ENCODE measurements around the gene HDAC4.

The HDAC4 gene

DNA sequence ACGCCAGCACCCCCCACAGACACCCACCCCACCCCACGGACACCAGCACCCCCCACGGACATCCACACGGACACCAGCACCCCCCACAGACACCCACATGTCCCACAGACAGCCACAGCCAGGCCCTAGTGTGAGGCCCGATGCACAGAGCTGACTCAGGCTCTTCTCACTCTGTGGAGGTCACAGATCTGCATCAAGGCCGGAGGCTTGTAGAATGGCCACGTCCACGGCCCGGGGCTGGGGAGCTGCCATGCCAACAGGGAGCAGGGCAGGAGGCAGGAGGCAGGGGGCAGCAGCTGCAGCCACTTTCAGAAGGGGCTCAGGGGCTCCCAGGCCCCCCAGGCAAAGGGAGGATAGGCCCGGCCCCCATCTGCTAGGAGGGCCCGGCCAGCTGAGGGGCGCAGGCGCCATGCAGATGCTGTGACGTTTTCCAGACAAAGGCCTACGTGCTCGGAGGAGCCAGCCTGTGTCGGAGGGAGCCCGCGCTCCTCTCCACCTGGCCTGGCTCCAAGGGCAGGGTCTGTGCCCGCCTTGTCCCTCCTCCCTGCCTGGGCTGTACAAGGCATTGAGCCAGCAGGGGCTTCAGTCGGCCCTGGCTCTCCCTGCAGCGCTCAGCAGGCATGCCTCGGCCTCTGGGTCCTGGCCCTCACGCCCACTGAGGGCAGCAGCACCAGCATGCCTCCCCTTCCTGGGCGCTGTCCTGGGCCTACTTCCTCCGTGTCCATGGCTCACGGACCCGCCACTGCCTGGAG, 304.0 kb downstream of the HDAC4 start:
- Histone ChIP-seq H3K9me3 (ENCODE audit: insufficient read depth, low read depth, low read length) (no peaks in the 10 kb centered on the region), H3K4me3 (ENCODE audit: low read length) (no peak overlapping the region), H3K9ac (ENCODE audit: low read depth, low read length) (no peak overlapping the region), H3K36me3 (ENCODE audit: insufficient read depth, low read length) (0 out of 2 replicates have a peak, but pooled peaks cover 14% of the 10 kb centered on the region), H3K27me3 (ENCODE audit: insufficient read depth, low read length) (no peaks in the 10 kb centered on the region), H3K27ac (ENCODE audit: low read depth, low read length) (no peak overlapping the region), H3K4me1 (ENCODE audit: insufficient read depth, low read length) (no peaks in the 10 kb centered on the region)
- 94% methylated on average over 27 of the region's 28 CpGs for WGBS

DNA sequence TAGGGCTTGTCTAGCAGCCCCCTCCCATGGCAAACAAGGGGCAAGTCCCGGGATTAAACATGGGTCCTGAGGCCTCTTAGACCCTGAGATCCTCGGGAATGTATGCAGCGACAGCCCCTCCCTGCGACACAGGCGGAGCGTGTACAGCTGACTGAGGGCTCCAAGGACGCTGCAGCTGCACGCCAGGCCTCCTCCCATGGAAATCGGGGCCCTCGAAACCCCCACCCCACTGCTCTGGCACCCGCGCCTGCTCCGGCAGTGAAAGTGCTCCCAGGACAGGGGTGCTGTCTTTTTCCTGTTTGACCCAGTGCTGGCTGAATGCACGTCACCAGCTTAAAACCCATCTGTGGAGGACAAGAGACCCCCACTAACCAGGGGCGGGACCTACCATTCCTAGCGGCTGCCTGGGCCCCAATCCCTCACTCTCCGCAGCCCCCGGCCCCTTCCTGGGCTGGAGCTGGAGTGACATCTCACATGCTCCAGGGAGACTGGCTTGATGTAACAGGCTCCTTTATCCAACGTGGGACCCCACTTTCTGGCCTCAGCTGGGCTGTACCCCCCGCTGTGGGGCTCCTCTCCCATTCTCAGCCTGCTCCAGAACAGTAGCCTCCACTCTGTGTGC, 305.2 kb downstream of the HDAC4 start:
- Histone ChIP-seq H3K9ac (ENCODE audit: low read depth, low read length) (peak overlapping the region; percentile 5; the same call in 1 of the 2 replicates), H3K4me3 (ENCODE audit: low read length) (no peak overlapping the region), H3K9me3 (ENCODE audit: insufficient read depth, low read depth, low read length) (no peaks in the 10 kb centered on the region), H3K4me1 (ENCODE audit: insufficient read depth, low read length) (no peaks in the 10 kb centered on the region), H3K36me3 (ENCODE audit: insufficient read depth, low read length) (0 out of 2 replicates have a peak, but pooled peaks cover 7% of the 10 kb centered on the region), H3K27me3 (ENCODE audit: insufficient read depth, low read length) (no peaks in the 10 kb centered on the region), H3K27ac (ENCODE audit: low read depth, low read length) (no peak overlapping the region)
- WGBS, result 94% methylated on average over 20 of the region's 20 CpGs

- H3K4me1 ChIP-seq (ENCODE audit: insufficient read depth, low read length), result no peaks in the 10 kb centered on the region
- H3K27me3 ChIP-seq (ENCODE audit: insufficient read depth, low read length), result no peaks in the 10 kb centered on the region
- H3K9ac ChIP-seq (ENCODE audit: low read depth, low read length), result no peak overlapping the region
- WGBS, result 98% methylated on average over 17 of the region's 17 CpGs
- H3K36me3 ChIP-seq (ENCODE audit: insufficient read depth, low read length), result no peaks in the 10 kb centered on the region
- no peak overlapping the region for H3K4me3 ChIP-seq (ENCODE audit: low read length)
- no peaks in the 10 kb centered on the region for H3K9me3 ChIP-seq (ENCODE audit: insufficient read depth, low read depth, low read length)
- no peak overlapping the region for H3K27ac ChIP-seq (ENCODE audit: low read depth, low read length)
Observed at GRCh38 chr2:239094867-239095266, 306.0 kb downstream of the HDAC4 start.

- Histone ChIP-seq H3K9me3 (ENCODE audit: insufficient read depth, low read depth, low read length) (no peaks in the 10 kb centered on the region), H3K27ac (ENCODE audit: low read depth, low read length) (no peak overlapping the region), H3K36me3 (ENCODE audit: insufficient read depth, low read length) (no peaks in the 10 kb centered on the region), H3K27me3 (ENCODE audit: insufficient read depth, low read length) (no peaks in the 10 kb centered on the region), H3K9ac (ENCODE audit: low read depth, low read length) (no peak overlapping the region), H3K4me1 (ENCODE audit: insufficient read depth, low read length) (no peaks in the 10 kb centered on the region), H3K4me3 (ENCODE audit: low read length) (no peak overlapping the region)
- 94% methylated on average over 17 of the region's 17 CpGs for WGBS
Observed at GRCh38 chr2:239093952-239094351, 306.9 kb downstream of the HDAC4 start.

GRCh38 chr2:239093542-239093941, 307.3 kb downstream of the HDAC4 start:
- H3K9me3 ChIP-seq (ENCODE audit: insufficient read depth, low read depth, low read length), result no peaks in the 10 kb centered on the region
- no peaks in the 10 kb centered on the region for H3K27me3 ChIP-seq (ENCODE audit: insufficient read depth, low read length)
- 90% methylated on average over 7 of the region's 7 CpGs for WGBS
- H3K27ac ChIP-seq (ENCODE audit: low read depth, low read length), result no peak overlapping the region
- no peak overlapping the region for H3K4me3 ChIP-seq (ENCODE audit: low read length)
- H3K4me1 ChIP-seq (ENCODE audit: insufficient read depth, low read length), result no peaks in the 10 kb centered on the region
- no peak overlapping the region for H3K9ac ChIP-seq (ENCODE audit: low read depth, low read length)
- no peaks in the 10 kb centered on the region for H3K36me3 ChIP-seq (ENCODE audit: insufficient read depth, low read length)

DNA sequence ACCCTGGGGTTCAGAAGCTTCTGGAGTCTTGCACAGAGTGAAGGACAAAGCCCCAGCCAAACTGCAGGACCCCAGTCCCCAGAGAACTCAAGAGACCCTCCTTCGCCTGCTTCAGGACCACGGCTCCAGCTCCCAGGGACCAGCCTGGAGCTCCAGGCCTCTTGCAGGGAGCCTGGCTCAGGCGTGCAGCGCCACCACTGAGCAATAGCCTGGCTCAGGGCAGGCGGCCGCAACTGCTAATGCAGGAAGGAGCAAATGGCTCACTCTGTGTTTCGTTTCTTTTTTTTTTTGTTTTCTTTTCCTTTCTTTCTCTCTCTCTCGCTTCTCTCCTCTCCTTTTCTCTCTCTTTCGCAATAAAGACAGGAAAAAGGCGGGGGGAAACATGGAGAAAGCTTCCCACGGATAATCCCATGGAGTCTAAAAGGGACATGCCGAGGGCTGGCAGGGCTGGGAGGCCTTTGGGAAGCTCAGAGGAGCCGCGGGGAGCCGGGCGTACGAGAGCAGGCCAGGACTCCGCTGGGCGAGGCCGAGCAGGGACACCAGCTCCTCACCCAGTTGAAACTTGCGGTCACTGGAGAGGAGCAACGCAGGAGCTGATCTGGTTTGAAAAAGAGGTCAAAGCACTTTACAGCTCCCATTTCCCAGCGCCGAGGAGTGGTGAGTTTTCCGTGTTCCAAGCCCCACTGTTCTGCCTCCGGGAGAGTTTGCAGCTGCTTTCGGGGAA, 308.1 kb downstream of the HDAC4 start:
- Histone ChIP-seq H3K9ac (ENCODE audit: low read depth, low read length) (no peak overlapping the region), H3K4me3 (ENCODE audit: low read length) (no peak overlapping the region), H3K4me1 (ENCODE audit: insufficient read depth, low read length) (no peaks in the 10 kb centered on the region), H3K27me3 (ENCODE audit: insufficient read depth, low read length) (no peaks in the 10 kb centered on the region), H3K27ac (ENCODE audit: low read depth, low read length) (no peak overlapping the region), H3K36me3 (ENCODE audit: insufficient read depth, low read length) (0 out of 2 replicates have a peak, but pooled peaks cover 5% of the 10 kb centered on the region), H3K9me3 (ENCODE audit: insufficient read depth, low read depth, low read length) (no peaks in the 10 kb centered on the region)
- WGBS, result 95% methylated on average over 27 of the region's 27 CpGs

DNA sequence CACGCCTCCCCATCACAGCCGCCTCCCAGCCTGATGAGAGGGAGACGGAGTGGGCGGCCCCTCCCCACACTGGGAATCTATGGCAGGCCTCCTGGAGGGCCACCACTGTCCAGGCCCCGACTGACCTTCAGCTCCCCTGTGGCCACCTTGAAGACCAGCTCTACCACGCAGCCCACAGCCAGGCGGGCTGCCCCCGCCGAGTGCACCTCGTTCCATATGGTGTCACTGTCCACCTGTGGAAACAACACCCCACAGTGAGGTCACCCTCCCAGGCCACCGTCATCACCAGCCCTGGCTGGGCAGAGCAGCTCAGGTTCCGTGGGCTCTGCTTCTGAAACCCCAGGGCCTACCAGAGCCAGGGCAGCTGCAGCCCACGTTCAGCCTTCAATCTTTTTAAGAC, 310.9 kb downstream of the HDAC4 start:
- 0 out of 2 replicates have a peak, but pooled peaks cover 5% of the 10 kb centered on the region for H3K36me3 ChIP-seq (ENCODE audit: insufficient read depth, low read length)
- no peaks in the 10 kb centered on the region for H3K4me1 ChIP-seq (ENCODE audit: insufficient read depth, low read length)
- WGBS, result 96% methylated on average over 13 of the region's 13 CpGs
- H3K9ac ChIP-seq (ENCODE audit: low read depth, low read length), result no peak overlapping the region
- H3K27ac ChIP-seq (ENCODE audit: low read depth, low read length), result no peak overlapping the region
- H3K4me3 ChIP-seq (ENCODE audit: low read length), result no peak overlapping the region
- H3K9me3 ChIP-seq (ENCODE audit: insufficient read depth, low read depth, low read length), result no peaks in the 10 kb centered on the region
- H3K27me3 ChIP-seq (ENCODE audit: insufficient read depth, low read length), result no peaks in the 10 kb centered on the region

DNA sequence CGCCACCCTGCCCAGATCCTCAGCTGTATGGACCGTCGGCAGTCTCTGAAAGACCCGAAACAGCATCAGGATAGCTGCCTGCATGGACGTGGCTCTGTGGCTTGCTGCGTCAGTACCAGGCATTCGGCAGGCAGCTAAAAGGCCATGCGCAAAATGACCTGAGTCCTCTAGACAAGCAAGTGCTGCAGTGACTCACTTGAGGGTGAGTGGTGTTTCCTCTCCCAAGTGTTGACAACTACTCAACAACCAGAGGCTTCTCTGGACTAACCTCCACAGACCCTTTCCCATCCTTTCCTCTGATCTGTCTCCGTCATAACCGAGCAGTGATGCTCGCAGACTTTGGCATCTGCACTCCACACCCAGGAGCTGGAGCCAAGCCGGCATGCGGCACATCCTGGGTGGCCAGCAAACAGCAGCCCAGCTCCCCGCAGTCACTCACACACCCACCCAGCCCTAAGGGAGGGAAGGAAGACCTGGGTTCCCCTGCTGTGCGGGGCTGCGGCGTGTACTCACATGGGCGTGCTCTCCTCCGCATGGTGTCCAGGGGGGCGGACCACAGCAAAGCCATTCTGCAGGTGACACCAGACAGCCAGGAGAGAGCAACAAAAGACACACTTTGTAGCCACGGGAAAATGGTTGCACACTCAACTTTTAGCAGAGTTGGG, 313.6 kb downstream of the HDAC4 start:
- WGBS, result 91% methylated on average over 21 of the region's 21 CpGs
- H3K27me3 ChIP-seq (ENCODE audit: insufficient read depth, low read length), result no peaks in the 10 kb centered on the region
- H3K9me3 ChIP-seq (ENCODE audit: insufficient read depth, low read depth, low read length), result no peaks in the 10 kb centered on the region
- 0 out of 2 replicates have a peak, but pooled peaks cover 5% of the 10 kb centered on the region for H3K36me3 ChIP-seq (ENCODE audit: insufficient read depth, low read length)
- H3K4me1 ChIP-seq (ENCODE audit: insufficient read depth, low read length), result no peaks in the 10 kb centered on the region
- no peak overlapping the region for H3K27ac ChIP-seq (ENCODE audit: low read depth, low read length)
- no peak overlapping the region for H3K9ac ChIP-seq (ENCODE audit: low read depth, low read length)
- no peak overlapping the region for H3K4me3 ChIP-seq (ENCODE audit: low read length)

DNA sequence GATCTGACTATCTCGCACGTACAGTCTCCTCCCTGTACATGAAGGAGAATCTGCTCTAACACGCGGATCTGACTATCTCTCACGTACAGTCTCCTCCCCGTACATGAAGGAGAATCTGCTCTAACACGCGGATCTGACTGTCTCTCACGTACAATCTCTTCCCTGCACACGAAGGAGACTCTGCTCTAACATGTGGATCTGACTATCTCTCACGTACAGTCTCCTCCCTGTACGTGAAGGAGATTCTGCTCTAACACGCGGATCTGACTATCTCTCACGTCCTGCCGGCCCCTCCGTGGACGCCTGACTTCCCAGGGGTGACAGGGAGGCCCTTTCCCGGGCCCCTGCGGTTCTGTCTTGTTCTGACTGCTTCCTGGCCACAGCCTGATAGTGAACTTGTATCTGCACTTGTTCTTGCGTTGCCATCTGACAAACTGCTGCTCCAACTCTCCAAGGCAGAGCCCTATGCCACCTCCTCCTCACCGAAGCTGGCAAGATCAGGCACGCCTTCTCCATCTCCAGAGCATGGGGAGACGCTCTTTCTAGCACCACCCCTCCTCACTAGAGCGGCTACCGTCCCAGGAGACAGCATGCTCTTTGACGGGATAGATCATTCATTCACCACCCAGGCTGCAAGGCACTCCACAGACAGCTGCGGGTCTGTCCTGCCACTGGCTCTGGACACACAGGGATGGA, 314.3 kb downstream of the HDAC4 start:
- no peaks in the 10 kb centered on the region for H3K27me3 ChIP-seq (ENCODE audit: insufficient read depth, low read length)
- 0 out of 2 replicates have a peak, but pooled peaks cover 5% of the 10 kb centered on the region for H3K36me3 ChIP-seq (ENCODE audit: insufficient read depth, low read length)
- WGBS, result 91% methylated on average over 28 of the region's 28 CpGs
- H3K4me1 ChIP-seq (ENCODE audit: insufficient read depth, low read length), result no peaks in the 10 kb centered on the region
- H3K27ac ChIP-seq (ENCODE audit: low read depth, low read length), result no peak overlapping the region
- no peak overlapping the region for H3K9ac ChIP-seq (ENCODE audit: low read depth, low read length)
- H3K4me3 ChIP-seq (ENCODE audit: low read length), result no peak overlapping the region
- H3K9me3 ChIP-seq (ENCODE audit: insufficient read depth, low read depth, low read length), result no peaks in the 10 kb centered on the region

GRCh38 chr2:239085201-239085992, 315.4 kb downstream of the HDAC4 start:
- WGBS, result 94% methylated on average over 26 of the region's 29 CpGs
- Histone ChIP-seq H3K9ac (ENCODE audit: low read depth, low read length) (no peak overlapping the region), H3K4me3 (ENCODE audit: low read length) (no peak overlapping the region), H3K36me3 (ENCODE audit: insufficient read depth, low read length) (peaks cover 13% of the 10 kb centered on the region; the same call in 1 of the 2 replicates), H3K27ac (ENCODE audit: low read depth, low read length) (no peak overlapping the region), H3K4me1 (ENCODE audit: insufficient read depth, low read length) (no peaks in the 10 kb centered on the region), H3K27me3 (ENCODE audit: insufficient read depth, low read length) (no peaks in the 10 kb centered on the region), H3K9me3 (ENCODE audit: insufficient read depth, low read depth, low read length) (no peaks in the 10 kb centered on the region)
